D341Med (cell line): ENCODE measurements around the gene CHKB.

Source experiments
- DNase-seq: peaks from one replicate; pipeline ENCODE4 v3.0.0; 2012; ENCODE audit warnings: low spot score

Gene CHKB

GRCh38 chr22:50572965-50573364 lies 9.7 kb downstream of the CHKB start:
- DNase-seq: no peak

- no peak for DNase-seq
Observed at GRCh38 chr22:50571264-50572175, 11.1 kb downstream of the CHKB start.

- no peak for DNase-seq
Observed at GRCh38 chr22:50570861-50571260, 11.8 kb downstream of the CHKB start.

- DNase-seq: no peak
Observed at GRCh38 chr22:50569896-50570535, 12.6 kb downstream of the CHKB start.

- DNase-seq: no peak
Observed at GRCh38 chr22:50569041-50569459, 13.6 kb downstream of the CHKB start.

GRCh38 chr22:50568626-50569025 lies 14.0 kb downstream of the CHKB start:
- no peak for DNase-seq

- no peak for DNase-seq
Observed at GRCh38 chr22:50567721-50568252, 14.9 kb downstream of the CHKB start.

GRCh38 chr22:50564289-50564688 lies 18.4 kb downstream of the CHKB start:
- no peak for DNase-seq

GRCh38 chr22:50563413-50564160 lies 19.1 kb downstream of the CHKB start:
- DNase-seq: no peak

GRCh38 chr22:50562523-50563412 lies 19.9 kb downstream of the CHKB start, which contains the start of gene SYCE3:
Gene SYCE3 (minus strand): TSS chr22:50562919. CDS start chr22:50556405, 6,514 bp downstream.
- DNase-seq: peak; percentile 97

GRCh38 chr22:50561401-50562358 lies 21.0 kb downstream of the CHKB start:
- no peak for DNase-seq

GRCh38 chr22:50560034-50560433 lies 22.6 kb downstream of the CHKB start:
- no peak for DNase-seq

GRCh38 chr22:50556703-50557102 lies 25.9 kb downstream of the CHKB start:
- no peak for DNase-seq

GRCh38 chr22:50553310-50553709 lies 29.3 kb downstream of the CHKB start:
- no peak for DNase-seq

- no peak for DNase-seq
Observed at GRCh38 chr22:50551160-50551752, 31.4 kb downstream of the CHKB start.

GRCh38 chr22:50550395-50550794 lies 32.3 kb downstream of the CHKB start:
- DNase-seq: no peak

- peak; percentile 29 for DNase-seq
Observed at GRCh38 chr22:50548921-50549790, 33.5 kb downstream of the CHKB start.

- DNase-seq: peak; percentile 46
Observed at GRCh38 chr22:50548040-50548920, 34.4 kb downstream of the CHKB start.
